Suprapubic skin (tissue), 4 donors: ENCODE measurements around the gene ING5.

Source experiments
- EP300 ChIP-seq: sonication (generic); formaldehyde crosslinking; IDR thresholded peaks from one replicate; pipeline ENCODE4 v1.6.1; 2017; ENCODE audit warnings: antibody characterized with exemption
- POLR2AphosphoS5 ChIP-seq, 3 donors: sonication (generic); formaldehyde crosslinking; IDR thresholded peaks; one replicate each; pipeline ENCODE4 v1.6.1; 2017; ENCODE audit warnings: antibody characterized with exemption in 3 of 3
- TF ChIP-seq, protein P1 (sequence below), 2 donors: fragments of 200-600 bp in 1 of 2; fragments of 450-650 bp in 1 of 2; sonication (generic) in 1 of 2; IDR thresholded peaks; one replicate each; pipeline ENCODE4 v1.5.1; 2016 to 2019; ENCODE audit warnings: antibody characterized with exemption in 2 of 2, mild to moderate bottlenecking in 1 of 2, moderate library complexity in 1 of 2

GRCh38 chr2:241676665-241677064, 25.2 kb upstream of the ING5 start:
- TF ChIP-seq, protein P1, sequence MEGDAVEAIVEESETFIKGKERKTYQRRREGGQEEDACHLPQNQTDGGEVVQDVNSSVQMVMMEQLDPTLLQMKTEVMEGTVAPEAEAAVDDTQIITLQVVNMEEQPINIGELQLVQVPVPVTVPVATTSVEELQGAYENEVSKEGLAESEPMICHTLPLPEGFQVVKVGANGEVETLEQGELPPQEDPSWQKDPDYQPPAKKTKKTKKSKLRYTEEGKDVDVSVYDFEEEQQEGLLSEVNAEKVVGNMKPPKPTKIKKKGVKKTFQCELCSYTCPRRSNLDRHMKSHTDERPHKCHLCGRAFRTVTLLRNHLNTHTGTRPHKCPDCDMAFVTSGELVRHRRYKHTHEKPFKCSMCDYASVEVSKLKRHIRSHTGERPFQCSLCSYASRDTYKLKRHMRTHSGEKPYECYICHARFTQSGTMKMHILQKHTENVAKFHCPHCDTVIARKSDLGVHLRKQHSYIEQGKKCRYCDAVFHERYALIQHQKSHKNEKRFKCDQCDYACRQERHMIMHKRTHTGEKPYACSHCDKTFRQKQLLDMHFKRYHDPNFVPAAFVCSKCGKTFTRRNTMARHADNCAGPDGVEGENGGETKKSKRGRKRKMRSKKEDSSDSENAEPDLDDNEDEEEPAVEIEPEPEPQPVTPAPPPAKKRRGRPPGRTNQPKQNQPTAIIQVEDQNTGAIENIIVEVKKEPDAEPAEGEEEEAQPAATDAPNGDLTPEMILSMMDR (IDR thresholded peaks at IDR 0.05): no peak
- TF ChIP-seq EP300: no peak
- TF ChIP-seq POLR2AphosphoS5 (IDR thresholded peaks at IDR 0.05): no peak
